SHP77 treated with DMSO at 0.1 percent for 48 hours (cell line): ENCODE measurements around the gene NUP35.
"Not testable (repeated sequence)": the region's sequence is repeated elsewhere in the genome, so short reads cannot be mapped to it uniquely, and the experiment has no call there.

Experiments used
- DNase-seq: peaks from one replicate; lab custom pipeline; 2025; lab: John Stamatoyannopoulos, UW

Gene NUP35

GRCh38 chr2:183148955-183149354, 24.7 kb downstream of the NUP35 start:
- no peak for DNase-seq

- no peak for DNase-seq
Measured at GRCh38 chr2:183149489-183149888, 25.2 kb downstream of the NUP35 start.

GRCh38 chr2:183152280-183152679, 28.0 kb downstream of the NUP35 start:
- DNase-seq = not testable (repeated sequence)

GRCh38 chr2:183153967-183154366, 29.7 kb downstream of the NUP35 start:
- no peak for DNase-seq

GRCh38 chr2:183154772-183155171, 30.5 kb downstream of the NUP35 start:
- DNase-seq = not testable (repeated sequence)

- no peak for DNase-seq
Measured at GRCh38 chr2:183157131-183157530, 32.9 kb downstream of the NUP35 start.

GRCh38 chr2:183162362-183162761, 38.1 kb downstream of the NUP35 start:
- no peak for DNase-seq

GRCh38 chr2:183163821-183164649, 39.8 kb downstream of the NUP35 start:
- DNase-seq = no peak

- DNase-seq = no peak
Measured at GRCh38 chr2:183164650-183165015, 40.4 kb downstream of the NUP35 start.

- no peak for DNase-seq
Measured at GRCh38 chr2:183166210-183166609, 42.0 kb downstream of the NUP35 start.

GRCh38 chr2:183166976-183167375, 42.7 kb downstream of the NUP35 start:
- not testable (repeated sequence) for DNase-seq

- DNase-seq = no peak
Measured at GRCh38 chr2:183172220-183172887, 48.1 kb downstream of the NUP35 start.

- DNase-seq = no peak
Measured at GRCh38 chr2:183179156-183179555, 54.9 kb downstream of the NUP35 start.

- no peak for DNase-seq
Measured at GRCh38 chr2:183185534-183185933, 61.3 kb downstream of the NUP35 start.

GRCh38 chr2:183186296-183186695, 62.1 kb downstream of the NUP35 start:
- no peak for DNase-seq

- no peak for DNase-seq
Measured at GRCh38 chr2:183186766-183187165, 62.5 kb downstream of the NUP35 start.

GRCh38 chr2:183192343-183192742, 68.1 kb downstream of the NUP35 start:
- no peak for DNase-seq

- DNase-seq = no peak
Measured at GRCh38 chr2:183193904-183194303, 69.7 kb downstream of the NUP35 start.

- DNase-seq = no peak
Measured at GRCh38 chr2:183195397-183195796, 71.2 kb downstream of the NUP35 start.

- no peak for DNase-seq
Measured at GRCh38 chr2:183195998-183196409, 71.8 kb downstream of the NUP35 start.

- no peak for DNase-seq
Measured at GRCh38 chr2:183204397-183204796, 80.2 kb downstream of the NUP35 start.

- no peak for DNase-seq
Measured at GRCh38 chr2:183207110-183207509, 82.9 kb downstream of the NUP35 start.

- no peak for DNase-seq
Measured at GRCh38 chr2:183209395-183210028, 85.3 kb downstream of the NUP35 start.
